AG09309 (cell line): ENCODE data around the gene ERFE.

ENCODE experiments used
- DNase-seq: peaks from one replicate; pipeline ENCODE4 v3.0.0-alpha.2; 2010; ENCODE audit warnings: low read depth
- H3K4me3 ChIP-seq: 2 replicates; pipeline ENCODE4 v1.5.1; 2011; ENCODE audit warnings: mild to moderate bottlenecking, low read depth, low read length, moderate library complexity; ENCODE audit not compliant: control insufficient read depth
- CTCF ChIP-seq: IDR thresholded peaks from 2 replicates; pipeline ENCODE4 v1.5.1; 2011; ENCODE audit warnings: mild to moderate bottlenecking, low read depth, low read length, inconsistent platforms; ENCODE audit not compliant: insufficient read depth, control insufficient read depth; ENCODE audit errors: missing control alignments

ERFE gene

DNA sequence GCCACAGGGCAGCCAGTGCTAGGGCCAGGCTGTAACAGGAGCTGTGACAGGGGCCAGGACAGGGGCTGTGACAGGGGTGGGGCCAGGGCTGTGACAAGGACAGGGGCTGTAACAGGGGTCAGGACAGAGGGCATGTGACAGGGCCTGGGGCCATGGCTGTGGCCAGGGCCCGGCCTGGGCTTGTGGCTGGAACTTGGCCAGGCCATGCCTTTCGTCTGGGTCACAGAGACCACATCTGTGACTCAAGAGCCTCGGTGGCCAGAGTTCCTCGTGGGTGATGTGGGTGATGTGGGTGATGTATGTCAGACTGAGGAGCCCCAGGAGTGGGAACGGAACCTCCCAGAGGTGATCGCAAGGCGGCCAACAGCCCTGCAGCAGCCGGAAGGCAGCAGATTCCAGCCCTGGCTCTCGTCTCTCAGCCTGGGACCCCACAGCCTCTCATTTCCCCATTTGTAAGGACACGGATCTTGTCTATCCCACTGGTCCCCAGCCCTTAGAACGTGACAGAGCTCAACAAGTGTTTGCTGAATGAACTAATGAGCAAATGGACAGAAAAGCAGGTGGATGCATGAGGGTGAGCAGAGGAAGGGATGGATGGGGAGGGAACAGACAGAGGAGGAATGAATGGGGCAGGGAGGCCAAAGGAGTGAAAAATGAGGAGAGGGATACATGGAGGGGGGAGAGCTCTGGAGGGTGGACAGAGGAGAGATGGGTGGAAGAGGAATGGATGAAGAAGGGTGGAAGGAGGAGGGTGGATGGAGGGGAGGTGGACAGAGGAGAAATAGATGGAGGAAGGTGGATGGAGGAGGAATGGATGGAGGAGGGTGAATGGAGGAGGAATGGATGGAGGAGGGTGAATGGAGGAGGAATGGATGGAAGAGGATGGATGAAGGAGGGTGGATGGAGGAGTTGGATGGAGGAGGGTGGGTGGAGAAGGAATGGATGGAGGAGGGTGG lies 41.3 kb upstream of the ERFE start:
- no peak overlapping the region for H3K4me3 ChIP-seq
- DNase-seq: no peak
- no peak for TF ChIP-seq CTCF

DNA sequence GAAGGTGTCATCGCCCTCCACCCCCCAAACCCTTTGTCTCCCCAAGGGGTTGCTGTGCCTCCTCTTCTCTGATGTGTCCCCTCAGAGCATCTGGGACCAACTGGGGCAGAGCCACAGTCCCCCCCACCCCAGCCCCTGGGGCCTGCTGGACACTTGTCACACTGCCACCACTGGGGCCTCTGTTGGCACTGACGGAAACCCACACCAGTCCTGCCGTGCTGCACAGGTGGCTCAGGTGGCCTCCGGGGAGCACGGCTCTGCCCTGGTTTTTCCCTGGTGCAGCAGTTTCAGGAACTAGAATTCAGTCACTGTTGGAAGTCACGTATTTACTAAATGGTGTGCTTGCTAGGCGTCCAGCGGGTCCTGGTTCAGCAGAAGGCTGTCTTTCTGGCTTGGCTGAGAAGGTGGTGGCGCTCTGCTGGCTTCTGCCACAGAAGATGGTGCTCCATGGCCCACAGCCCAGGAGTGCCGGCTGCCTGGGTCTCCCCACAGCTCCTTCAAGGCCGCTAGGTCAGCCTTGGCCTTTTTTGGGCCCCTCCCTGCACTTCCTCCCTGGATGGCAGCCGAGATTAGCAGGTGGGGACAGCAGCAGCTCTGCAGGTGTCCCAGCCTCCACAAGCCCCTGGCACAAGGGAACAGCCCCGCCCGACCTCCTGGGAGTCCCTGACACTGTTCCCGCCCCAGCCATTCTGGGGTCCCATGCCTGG lies 38.9 kb upstream of the ERFE start:
- no peak for TF ChIP-seq CTCF
- DNase-seq: no peak
- H3K4me3 ChIP-seq: no peak overlapping the region

DNA sequence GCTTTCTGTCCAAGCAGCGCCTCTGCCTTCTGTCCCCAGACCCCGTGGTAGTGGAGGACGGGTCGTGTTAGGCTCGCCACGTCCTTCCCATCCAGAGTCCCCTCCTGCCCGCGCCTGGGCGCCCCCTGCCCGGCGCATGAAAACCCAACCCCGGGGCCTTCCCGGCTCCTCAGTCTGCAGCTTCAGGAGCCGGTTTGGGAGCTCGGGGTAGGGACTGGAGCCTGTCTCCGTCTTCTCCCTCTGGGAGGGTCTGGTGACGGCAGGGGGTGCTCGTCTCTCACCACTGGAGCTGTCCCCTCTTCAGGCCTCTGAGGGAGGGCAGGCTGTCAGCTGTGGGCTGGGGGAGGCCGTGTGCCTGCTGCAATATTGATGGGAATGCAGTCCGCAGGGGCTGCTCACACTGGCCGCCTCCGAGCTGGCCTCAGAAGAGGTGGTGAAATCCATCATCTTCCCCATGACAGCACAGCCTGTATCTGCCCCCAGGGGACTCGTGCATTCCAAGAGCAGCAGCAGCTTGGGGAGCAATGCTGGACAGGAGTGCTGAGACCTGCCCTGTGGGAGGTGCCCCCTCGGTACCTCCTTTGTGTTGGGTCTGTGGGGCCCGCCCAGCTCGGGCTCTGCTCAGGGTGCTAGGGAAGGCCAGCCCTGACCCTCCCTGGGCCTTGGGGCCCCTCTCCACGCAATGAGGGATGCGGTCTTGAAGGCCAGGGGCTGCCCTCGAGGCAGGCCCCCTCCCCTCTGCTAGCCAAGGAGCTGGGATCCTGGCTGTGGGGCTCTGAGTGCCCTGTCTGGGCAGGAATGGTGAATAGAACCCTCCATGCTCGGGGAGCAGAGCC lies 38.1 kb upstream of the ERFE start:
- no peak for TF ChIP-seq CTCF

GRCh38 chr2:238121511-238122286 lies 37.1 kb upstream of the ERFE start:
- H3K4me3 ChIP-seq: no peak overlapping the region
- no peak for DNase-seq
- TF ChIP-seq CTCF: no peak

More for the DNA sequence above, 38.1 kb upstream of the ERFE start:
- no peak overlapping the region for H3K4me3 ChIP-seq
- no peak for DNase-seq

DNA sequence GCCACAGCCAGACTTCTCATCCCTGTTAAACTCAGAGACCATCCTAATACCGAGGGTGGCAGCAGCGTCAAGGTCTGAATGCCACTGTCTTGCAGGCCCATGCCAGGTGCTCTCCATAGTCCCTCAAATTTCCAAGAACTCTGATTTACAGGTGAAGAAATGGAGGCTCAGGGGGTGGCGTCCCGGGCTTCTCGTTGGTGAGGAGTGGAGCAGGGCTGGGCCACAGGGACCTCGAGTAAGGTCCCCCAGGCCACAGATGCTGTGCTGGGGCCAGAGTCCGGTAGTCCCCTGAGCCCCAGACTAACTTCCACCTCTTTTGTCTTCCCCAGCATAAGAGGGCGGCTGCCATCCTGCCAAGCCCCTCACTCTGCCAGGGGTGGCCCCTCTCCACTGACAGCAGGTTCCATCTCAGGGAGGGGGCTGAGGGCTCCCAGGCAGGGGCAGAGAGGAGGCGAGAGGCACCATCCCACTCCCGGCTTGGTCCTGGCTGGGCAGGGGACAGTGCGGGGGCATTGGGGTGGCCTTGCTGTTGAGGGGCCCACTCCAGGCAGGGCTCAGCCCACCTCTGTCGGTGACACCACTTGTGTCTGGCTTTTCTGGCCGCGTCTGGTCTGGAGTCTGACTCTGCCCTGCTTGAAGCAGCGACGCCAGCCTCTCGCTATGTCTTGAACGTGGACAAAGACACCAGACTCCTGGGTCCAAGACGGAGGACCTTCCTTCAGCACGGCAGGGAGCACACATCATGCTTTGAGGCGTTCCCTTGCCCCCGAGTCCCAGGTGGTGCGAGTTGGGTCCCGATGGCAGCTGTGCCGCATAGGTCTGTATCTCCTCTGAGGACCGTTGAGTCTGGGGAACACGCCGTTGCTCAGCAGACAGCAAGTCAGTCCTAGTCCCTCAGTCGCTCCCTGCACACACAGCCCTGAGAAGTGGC lies 36.2 kb upstream of the ERFE start:
- no peak for DNase-seq
- H3K4me3 ChIP-seq: no peak overlapping the region
- no peak for TF ChIP-seq CTCF
